Ramos (cell line): Measurements from ENCODE around the gene HMSD.

Source experiments
- in situ Hi-C: fragments of 300-500 bp; cut with MboI; formaldehyde crosslinking; loops from one replicate; pipeline ENCODE4 v1.14.3; 2022; ENCODE audit warnings: low sequenced_read_pairs; ENCODE audit not compliant: unreplicated experiment

HMSD gene

DNA sequence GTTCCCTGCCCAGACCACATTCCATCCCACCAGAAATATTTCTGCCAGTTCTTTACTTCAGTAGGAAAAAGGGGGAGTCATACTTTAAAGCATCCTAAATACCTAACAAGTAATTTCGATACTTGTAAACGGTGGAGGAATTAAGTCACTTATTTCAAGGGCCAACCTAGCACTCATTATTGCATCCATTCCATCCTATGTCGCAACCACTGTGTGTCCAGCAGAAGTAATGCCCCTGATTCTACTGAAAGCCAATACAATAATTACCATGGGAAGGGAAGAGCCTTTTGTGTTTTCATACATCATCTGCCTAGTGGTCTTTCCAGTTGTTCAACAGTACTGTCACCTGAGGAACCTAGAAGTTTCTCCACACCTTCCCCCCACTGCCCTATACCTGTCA is 33.3 kb downstream of the HMSD start:
- in situ Hi-C loops = loop anchor here (25.0 kb wide), 1 partner anchor 470 kb away; no protein-coding TSS in a partner anchor

DNA sequence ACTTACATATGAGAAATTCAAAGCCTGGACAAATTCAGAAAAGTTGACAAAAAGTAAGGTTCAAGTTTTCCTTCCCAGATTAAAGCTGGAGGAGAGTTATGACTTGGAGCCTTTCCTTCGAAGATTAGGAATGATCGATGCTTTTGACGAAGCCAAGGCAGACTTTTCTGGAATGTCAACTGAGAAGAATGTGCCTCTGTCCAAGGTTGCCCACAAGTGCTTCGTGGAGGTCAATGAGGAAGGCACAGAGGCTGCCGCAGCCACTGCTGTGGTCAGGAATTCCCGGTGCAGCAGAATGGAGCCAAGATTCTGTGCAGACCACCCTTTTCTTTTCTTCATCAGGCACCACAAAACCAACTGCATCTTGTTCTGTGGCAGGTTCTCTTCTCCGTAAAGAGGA is 37.8 kb downstream of the HMSD start:
- in situ Hi-C loops = loop anchor here (25.0 kb wide), 1 partner anchor 475 kb away; no protein-coding TSS in a partner anchor

DNA sequence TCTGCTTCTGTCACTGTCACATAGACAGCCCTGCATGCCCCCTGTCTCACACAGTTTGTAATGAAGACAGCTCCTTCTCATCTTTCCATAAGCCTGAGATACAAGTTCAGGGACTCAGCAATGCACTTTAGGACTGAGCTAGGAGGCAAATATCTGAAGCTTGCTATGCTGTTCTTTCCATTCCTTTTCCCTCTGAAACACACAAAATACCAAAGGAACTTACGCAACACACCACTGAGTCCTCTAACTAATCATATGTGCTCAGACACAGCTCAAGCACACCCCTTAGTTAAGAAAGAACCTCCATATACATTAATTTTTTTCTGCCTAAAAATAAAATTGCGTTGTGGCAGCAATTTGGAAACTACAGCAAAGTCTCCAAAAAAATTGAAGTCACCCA is 38.6 kb downstream of the HMSD start:
- in situ Hi-C loops = loop anchor here (25.0 kb wide), 1 partner anchor 475 kb away; no protein-coding TSS in a partner anchor

DNA sequence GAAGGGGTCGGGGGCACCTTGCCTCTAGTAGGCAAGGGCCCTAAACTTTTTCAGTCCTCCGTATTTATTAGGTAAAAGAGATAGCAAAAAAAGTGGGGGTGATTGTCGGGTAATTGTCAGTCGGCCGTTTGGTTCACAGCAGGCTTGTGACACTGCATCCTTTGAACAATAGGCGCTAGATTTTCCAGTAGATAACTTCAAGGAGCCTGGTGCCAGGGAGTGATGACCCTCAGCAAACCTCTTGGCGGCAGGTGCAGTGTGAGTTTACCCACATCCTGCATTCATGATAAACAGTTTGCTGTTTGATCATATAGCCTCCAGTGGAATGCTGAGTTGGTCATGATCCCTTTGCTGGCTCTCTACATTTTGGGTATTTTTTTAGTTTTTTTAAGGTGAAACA is 43.6 kb downstream of the HMSD start:
- in situ Hi-C loops = loop anchor here (25.0 kb wide), 1 partner anchor 480 kb away; no protein-coding TSS in a partner anchor

DNA sequence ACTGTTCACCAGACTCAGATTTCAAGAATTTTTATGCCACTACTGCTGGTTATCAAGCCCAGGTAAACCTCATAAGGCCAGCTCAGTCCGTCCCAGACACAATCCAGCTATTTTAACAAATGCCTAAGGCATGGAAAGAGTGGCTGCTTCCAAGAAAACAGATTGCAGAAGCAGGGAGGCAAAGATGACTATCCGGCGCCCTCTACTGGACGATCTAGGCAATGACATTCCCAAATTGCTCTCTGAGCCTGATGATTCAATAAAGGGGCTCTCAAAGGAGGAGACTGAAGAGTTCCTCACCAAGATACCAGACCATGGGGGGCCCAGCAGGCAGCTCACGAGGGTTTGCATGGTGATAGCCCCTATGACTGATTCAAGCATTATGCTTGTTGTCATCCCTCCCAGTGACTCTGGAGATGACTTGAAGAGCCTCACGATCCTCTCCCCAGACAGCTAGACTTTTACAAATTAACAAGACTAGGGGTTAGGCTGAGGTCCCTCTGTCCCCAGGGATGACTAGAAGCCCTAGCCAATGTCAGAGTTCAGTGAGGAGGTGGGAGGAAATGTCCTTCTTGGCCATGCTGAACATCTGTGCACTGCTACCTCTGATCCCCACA is 45.8 kb downstream of the HMSD start:
- in situ Hi-C loops = loop anchor here (25.0 kb wide), 1 partner anchor 483 kb away; no protein-coding TSS in a partner anchor

DNA sequence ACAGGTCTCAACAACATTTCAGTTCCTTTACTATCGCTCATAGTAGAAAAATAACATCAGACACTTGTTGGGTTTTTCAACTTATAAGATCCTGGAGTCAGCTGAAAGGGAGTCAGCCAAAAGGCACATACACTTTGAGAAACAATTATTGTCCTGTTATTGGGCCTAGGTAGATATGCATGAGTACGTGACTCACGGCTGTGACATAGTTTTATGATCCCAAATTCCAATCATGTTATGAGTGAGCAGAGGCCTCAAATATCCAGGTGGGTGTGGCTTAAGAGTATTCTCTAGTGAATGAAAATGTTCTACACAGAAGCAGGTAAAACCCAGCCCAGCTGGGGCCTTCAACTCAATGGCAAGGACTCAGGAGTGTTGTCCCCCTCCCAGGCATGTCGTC is 47.9 kb downstream of the HMSD start:
- in situ Hi-C loops = loop anchor here (25.0 kb wide), 1 partner anchor 485 kb away; no protein-coding TSS in a partner anchor

DNA sequence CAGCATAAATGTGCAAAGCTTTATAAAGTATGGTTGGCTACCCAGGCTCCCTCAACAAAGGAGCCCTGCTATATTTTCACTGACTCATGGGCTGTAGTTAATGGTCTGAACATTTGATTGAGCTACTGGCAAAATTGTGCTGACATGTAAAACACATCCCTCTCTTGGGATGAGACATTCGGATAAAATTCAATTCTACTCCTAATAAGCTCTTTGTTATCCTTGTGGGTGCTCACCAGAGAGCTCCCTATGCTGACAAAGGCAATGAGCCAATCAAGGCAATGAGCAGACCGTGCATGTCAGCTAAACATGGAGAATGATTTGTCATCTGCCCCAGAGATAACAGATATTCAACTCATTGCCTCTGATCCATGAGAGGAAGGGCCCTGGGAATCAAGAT is 48.5 kb downstream of the HMSD start:
- in situ Hi-C loops = loop anchor here (25.0 kb wide), 1 partner anchor 485 kb away; no protein-coding TSS in a partner anchor

DNA sequence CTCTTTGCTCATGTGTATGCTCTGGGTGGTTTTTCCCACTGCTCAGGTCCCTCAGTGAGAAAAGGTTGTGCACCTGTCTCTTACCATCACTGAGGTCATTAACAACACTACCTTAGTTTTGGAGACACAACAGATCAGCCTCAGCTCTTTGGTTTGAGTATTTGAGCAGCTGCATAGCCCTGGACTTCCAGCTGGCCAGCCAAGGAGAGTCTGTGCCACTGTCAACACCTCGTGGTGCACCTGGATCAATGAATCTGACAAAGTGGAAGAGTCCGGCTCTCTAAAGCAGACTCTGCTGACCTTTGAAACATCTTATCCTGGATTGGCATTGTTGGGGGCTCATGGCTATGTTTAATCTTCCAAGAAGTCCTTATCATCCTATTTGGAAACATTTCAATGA is 50.8 kb downstream of the HMSD start:
- in situ Hi-C loops = loop anchor here (25.0 kb wide), 1 partner anchor 488 kb away; no protein-coding TSS in a partner anchor

DNA sequence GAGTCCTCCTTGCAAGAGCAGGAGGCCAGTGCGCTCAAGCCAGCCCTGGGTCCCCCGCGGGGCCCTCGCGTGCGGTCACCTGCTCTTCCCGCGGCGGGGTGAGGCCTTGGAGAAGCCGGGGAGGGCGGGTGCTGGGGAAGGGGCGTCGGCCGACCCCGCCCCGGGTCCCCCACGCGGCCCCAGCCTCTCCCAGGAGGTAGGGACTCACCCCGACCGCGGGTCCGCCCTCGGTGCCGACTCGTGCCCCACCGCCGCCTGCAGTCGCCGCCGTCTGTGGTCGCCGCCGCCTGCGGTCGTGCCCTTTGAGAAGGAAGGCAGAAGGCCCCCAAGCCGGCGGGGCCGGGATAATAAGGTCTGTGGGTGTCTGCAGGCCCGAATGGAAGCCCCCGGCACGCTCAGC is 53.5 kb downstream of the HMSD start:
- in situ Hi-C loops = no loop called here

DNA sequence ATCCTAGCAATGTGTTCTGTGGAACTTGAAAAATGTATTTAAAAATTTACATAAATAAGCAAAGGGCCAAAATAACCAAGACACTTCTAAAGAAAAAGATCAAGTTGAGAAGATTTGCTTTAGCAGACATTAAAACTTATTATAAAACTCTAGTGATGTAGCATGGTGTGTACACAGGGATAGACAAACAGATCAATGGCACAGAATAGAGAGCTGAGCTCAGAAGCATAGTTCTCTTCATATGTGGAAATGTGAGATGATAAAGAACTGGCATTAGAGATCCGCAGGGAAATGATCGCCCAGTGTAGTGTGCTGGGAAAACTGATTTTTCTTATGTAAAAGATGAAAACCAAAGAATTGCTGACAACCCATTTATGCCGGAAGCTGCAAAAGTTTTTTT is 60.2 kb downstream of the HMSD start:
- in situ Hi-C loops = no loop called here
